Fibroblast of the aortic adventitia (primary cell): Measurements from ENCODE around the gene XRCC2. TPM values are rescaled to one million over a fixed set of nuclear protein-coding genes. Genes with fewer than 3 reads are reported as not detected.
"Not testable (repeated sequence)": the region's sequence is repeated elsewhere in the genome, so short reads cannot be mapped to it uniquely, and the experiment has no call there.

Source experiments
- DNase-seq: peaks from one replicate; pipeline ENCODE4 v3.0.0-alpha.2; 2010; ENCODE audit warnings: low read depth
- H3K4me3 ChIP-seq: 2 replicates; pipeline ENCODE4 v1.5.1; 2011; ENCODE audit warnings: low read depth, mild to moderate bottlenecking, control low read depth, low read length, moderate library complexity
- total RNA-seq: library from RNA; depleted of rRNA; stranded (reverse); fragments of >200 nt; gene quantifications from 2 replicates; pipeline ENCODE4 v1.2.3, GENCODE V29; 2012; ENCODE audit warnings: low replicate concordance
- TF ChIP-seq, protein P1 (sequence below): IDR thresholded peaks from 2 replicates; pipeline ENCODE4 v1.5.1; 2011; ENCODE audit warnings: mild to moderate bottlenecking, low read length, control low read depth, inconsistent platforms; ENCODE audit not compliant: insufficient read depth

XRCC2 gene
- total RNA-seq, 1 donor = 8.1 TPM

DNA sequence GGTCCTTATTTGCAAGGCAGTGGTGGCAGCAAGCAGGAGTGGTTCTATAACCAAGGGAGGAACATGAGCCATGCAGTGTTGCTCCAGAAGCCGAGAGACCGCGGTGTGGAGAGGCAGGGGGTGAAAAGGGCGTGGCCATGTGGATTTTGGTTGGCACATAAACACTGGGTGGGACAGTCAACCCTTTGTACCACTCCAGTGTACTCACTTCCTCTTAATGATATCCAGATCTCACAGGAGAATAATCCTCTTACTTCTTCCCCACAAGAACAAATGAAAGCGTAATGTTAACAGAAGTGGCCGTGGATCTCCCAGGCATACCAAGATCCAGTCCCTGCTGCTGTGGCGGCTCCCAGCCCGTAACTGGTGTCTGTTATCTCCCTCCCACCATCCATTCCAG, 42.4 kb downstream of the XRCC2 start:
- TF ChIP-seq, protein P1, sequence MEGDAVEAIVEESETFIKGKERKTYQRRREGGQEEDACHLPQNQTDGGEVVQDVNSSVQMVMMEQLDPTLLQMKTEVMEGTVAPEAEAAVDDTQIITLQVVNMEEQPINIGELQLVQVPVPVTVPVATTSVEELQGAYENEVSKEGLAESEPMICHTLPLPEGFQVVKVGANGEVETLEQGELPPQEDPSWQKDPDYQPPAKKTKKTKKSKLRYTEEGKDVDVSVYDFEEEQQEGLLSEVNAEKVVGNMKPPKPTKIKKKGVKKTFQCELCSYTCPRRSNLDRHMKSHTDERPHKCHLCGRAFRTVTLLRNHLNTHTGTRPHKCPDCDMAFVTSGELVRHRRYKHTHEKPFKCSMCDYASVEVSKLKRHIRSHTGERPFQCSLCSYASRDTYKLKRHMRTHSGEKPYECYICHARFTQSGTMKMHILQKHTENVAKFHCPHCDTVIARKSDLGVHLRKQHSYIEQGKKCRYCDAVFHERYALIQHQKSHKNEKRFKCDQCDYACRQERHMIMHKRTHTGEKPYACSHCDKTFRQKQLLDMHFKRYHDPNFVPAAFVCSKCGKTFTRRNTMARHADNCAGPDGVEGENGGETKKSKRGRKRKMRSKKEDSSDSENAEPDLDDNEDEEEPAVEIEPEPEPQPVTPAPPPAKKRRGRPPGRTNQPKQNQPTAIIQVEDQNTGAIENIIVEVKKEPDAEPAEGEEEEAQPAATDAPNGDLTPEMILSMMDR = no peak
- H3K4me3 ChIP-seq = no peak overlapping the region
- no peak for DNase-seq

DNA sequence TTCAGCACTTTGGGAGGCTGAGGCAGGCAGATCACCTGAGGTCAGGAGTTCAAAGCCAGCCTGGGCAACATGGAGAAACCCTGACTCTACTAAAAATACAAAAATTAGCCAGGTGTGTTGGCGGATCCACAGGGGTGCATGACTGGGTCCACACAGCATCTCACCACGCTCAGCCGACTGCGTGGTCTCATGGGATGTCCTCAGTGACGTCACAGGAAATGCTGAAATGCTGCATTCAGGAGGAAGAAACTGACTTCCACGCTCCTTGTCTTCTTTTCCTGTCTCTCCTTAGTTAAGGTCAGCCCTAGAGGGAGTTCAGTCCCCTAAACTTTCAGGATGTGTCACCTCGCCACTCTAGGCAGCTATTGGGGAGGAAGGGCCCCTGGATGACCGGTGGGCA, 42.9 kb downstream of the XRCC2 start:
- no peak overlapping the region for H3K4me3 ChIP-seq
- TF ChIP-seq, protein P1 = no peak
- DNase-seq = no peak

DNA sequence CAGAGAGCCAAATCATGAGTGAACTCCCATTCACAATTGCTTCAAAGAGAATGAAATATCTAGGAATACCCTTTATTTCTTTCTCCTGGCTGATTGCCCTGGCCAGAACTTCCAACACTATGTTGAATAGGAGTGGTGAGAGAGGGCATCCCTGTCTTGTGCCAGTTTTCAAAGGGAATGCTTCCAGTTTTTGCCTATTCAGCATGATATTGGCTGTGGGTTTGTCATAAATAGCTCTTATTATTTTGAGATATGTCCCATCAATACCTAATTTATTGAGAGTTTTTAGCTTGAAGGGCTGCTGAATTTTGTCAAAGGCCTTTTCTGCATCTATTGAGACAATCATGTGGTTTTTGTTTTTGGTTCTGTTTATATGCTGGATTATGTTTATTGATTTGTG, 47.2 kb downstream of the XRCC2 start:
- H3K4me3 ChIP-seq, DNase-seq: not testable (repeated sequence)

DNA sequence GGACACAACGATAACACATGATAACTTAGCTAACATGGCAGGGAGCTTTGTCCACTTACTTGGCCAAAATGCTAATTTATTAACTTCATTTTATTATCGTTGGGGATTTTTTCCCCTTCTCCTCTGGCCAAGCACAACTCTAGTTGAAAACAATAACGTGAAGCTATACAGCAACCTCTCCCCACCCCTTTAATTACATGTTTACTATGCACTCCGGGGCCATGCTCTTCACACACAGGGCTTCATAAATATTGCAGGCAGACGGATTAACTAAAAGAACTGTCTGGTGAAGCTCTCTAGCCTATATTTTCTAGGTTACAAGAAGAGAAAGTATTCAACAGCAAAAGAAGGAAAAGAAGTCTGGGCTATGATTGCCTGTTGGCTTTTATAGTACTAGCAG, 51.7 kb downstream of the XRCC2 start:
- DNase-seq = no peak
- no peak overlapping the region for H3K4me3 ChIP-seq
- TF ChIP-seq, protein P1 = no peak

DNA sequence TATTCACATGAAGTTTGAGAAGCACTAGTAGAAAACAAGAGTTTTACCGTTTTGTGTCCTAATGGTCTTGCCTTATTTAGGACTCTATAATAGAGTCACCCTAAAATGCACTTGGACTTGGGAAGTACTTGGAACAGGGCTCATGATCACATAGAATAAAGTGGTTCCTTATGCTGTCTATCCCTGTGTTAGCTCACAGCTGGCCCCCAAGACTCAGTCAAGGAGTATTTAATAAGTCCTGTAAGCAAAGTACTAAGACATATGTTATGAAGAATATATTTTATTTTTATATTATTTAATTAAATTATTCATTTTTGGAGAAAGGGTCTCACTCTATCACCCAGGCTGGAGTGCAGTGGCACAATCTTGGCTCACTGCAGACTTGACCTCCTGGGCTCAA, 54.5 kb downstream of the XRCC2 start:
- DNase-seq = no peak
- TF ChIP-seq, protein P1 = no peak

DNA sequence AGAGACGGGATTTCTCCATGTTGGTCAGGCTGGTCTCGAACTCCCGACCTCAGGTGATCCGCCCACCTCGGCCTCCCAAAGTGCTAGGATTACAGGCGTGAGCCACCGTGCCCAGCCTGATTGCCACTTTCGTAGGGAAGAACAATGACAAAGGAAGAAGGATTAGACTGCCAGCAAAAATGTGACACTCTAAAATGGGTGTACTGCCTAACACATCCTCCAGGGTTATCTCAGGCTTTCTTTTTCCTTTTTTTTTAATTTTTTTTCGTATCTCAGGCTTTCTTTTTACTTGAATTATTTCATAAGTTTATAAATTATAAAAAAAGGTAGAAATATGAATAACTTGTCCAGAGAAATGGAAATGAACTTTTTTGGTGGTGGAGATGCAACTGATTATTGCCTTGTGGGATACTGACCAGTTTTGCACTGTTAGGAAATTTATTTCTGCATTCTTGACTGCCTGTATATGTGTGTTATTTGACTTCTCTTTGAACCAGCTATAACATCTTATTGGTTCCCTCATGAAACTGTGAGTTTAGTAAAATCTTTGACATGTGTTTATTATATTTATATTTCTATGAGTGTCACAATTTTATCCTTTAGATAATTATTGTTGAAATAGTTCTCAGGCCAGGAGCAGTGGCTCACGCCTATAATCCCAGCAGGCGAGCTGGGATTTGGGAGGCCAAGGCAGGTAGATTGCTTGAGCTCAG, 56.8 kb downstream of the XRCC2 start:
- TF ChIP-seq, protein P1 = no peak
- H3K4me3 ChIP-seq = no peak overlapping the region
- DNase-seq = no peak

More for the DNA sequence above, 54.5 kb downstream of the XRCC2 start:
- no peak overlapping the region for H3K4me3 ChIP-seq

DNA sequence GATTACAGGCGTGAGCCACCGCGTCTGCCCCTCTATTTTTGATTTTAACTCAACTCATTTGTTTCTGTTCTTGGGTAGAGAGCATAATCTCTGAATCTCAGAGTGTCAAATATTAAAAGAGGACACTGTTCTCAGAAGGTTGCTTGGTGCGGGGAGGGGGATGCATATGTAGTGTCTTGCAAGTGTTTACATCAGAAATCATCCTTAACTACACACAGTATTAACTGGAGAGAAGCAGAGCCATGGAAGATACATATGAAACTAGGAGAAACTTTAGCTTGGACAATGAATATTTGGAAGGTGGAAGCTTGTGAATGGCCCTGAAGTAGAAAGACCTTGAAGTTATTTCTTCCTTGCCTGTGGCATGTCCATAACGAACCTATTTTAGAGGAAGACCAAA, 57.5 kb downstream of the XRCC2 start:
- DNase-seq = no peak
- H3K4me3 ChIP-seq = no peak overlapping the region
- TF ChIP-seq, protein P1 = no peak
